Panc1 (cell line): ENCODE results near the gene ADSS2.

Experiments used
- POLR2AphosphoS5 ChIP-seq: IDR thresholded peaks from 2 replicates; pipeline ENCODE4 v1.6.1; 2012; ENCODE audit warnings: mild to moderate bottlenecking, low read depth, low read length, moderate library complexity
- SIN3A ChIP-seq: IDR thresholded peaks from 2 replicates; pipeline ENCODE4 v1.6.1; 2012; ENCODE audit warnings: low read depth, mild to moderate bottlenecking, low read length, moderate library complexity, borderline replicate concordance; ENCODE audit not compliant: insufficient read depth
- TCF7L2 ChIP-seq: IDR thresholded peaks from 2 replicates; pipeline ENCODE4 v1.6.1; 2011; ENCODE audit warnings: mild to moderate bottlenecking, low read depth, low read length, inconsistent platforms
- TF ChIP-seq, protein P1 (sequence below): fragments of 450-650 bp; IDR thresholded peaks from 2 replicates; pipeline ENCODE4 v1.5.1; 2017; ENCODE audit warnings: mild to moderate bottlenecking
- TF ChIP-seq, protein P2 (sequence below), 2 experiments: IDR thresholded peaks; 2 replicates each; pipeline ENCODE4 v1.6.1; 2011 to 2012; ENCODE audit warnings: low read depth in 2 of 2, control low read depth in 1 of 2, low read length in 1 of 2, mild to moderate bottlenecking in 1 of 2, moderate library complexity in 1 of 2; ENCODE audit not compliant: insufficient read depth in 1 of 2

DNA sequence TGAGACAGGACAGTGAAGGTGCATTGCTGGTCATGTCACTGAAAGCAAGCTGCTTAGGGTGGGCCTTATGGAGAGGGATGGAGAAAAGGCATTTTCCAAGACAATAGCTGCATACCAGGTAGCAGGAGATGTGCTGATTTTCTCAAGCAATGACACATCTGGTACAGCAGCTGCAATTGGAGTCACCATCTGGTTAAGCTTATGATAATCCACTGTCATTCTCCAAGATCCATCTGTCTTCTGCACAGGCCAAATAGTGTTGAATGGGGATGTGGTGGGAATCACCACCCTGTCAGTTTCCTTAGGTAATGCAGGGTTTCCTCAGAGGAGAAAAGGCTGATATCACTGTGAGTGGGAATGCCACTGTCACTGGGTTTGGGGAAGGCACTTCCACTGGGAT is 54.6 kb downstream of the ADSS2 start:
- no peak for TF ChIP-seq TCF7L2
- TF ChIP-seq, protein P1, sequence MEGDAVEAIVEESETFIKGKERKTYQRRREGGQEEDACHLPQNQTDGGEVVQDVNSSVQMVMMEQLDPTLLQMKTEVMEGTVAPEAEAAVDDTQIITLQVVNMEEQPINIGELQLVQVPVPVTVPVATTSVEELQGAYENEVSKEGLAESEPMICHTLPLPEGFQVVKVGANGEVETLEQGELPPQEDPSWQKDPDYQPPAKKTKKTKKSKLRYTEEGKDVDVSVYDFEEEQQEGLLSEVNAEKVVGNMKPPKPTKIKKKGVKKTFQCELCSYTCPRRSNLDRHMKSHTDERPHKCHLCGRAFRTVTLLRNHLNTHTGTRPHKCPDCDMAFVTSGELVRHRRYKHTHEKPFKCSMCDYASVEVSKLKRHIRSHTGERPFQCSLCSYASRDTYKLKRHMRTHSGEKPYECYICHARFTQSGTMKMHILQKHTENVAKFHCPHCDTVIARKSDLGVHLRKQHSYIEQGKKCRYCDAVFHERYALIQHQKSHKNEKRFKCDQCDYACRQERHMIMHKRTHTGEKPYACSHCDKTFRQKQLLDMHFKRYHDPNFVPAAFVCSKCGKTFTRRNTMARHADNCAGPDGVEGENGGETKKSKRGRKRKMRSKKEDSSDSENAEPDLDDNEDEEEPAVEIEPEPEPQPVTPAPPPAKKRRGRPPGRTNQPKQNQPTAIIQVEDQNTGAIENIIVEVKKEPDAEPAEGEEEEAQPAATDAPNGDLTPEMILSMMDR, result no peak
- TF ChIP-seq POLR2AphosphoS5, result no peak
- no peak for TF ChIP-seq SIN3A
- TF ChIP-seq, protein P2, sequence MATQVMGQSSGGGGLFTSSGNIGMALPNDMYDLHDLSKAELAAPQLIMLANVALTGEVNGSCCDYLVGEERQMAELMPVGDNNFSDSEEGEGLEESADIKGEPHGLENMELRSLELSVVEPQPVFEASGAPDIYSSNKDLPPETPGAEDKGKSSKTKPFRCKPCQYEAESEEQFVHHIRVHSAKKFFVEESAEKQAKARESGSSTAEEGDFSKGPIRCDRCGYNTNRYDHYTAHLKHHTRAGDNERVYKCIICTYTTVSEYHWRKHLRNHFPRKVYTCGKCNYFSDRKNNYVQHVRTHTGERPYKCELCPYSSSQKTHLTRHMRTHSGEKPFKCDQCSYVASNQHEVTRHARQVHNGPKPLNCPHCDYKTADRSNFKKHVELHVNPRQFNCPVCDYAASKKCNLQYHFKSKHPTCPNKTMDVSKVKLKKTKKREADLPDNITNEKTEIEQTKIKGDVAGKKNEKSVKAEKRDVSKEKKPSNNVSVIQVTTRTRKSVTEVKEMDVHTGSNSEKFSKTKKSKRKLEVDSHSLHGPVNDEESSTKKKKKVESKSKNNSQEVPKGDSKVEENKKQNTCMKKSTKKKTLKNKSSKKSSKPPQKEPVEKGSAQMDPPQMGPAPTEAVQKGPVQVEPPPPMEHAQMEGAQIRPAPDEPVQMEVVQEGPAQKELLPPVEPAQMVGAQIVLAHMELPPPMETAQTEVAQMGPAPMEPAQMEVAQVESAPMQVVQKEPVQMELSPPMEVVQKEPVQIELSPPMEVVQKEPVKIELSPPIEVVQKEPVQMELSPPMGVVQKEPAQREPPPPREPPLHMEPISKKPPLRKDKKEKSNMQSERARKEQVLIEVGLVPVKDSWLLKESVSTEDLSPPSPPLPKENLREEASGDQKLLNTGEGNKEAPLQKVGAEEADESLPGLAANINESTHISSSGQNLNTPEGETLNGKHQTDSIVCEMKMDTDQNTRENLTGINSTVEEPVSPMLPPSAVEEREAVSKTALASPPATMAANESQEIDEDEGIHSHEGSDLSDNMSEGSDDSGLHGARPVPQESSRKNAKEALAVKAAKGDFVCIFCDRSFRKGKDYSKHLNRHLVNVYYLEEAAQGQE (IDR thresholded peaks at IDR 0.05; ENCODE audit: insufficient read depth in 1 of 2, low read depth in 2 of 2, low read length in 1 of 2), result no peak
